HFFc6 (cell line): Measurements from ENCODE around the gene NCBP1. TPM values are rescaled to one million over a fixed set of nuclear protein-coding genes. Genes with fewer than 3 reads are reported as not detected.

Experiments used
- DNase-seq: peaks from one replicate; pipeline ENCODE4 v3.0.0-alpha.2; 2018
- H3K27ac Mint-ChIP-seq: 2 replicates; pipeline ENCODE4 v1.8.0; 2020; ENCODE audit warnings: mild to moderate bottlenecking, mixed read lengths
- H3K27me3 Mint-ChIP-seq: 2 replicates; pipeline ENCODE4 v1.8.0; 2021; ENCODE audit warnings: mild to moderate bottlenecking, moderate library complexity, mixed read lengths; ENCODE audit not compliant: insufficient read depth
- H3K36me3 Mint-ChIP-seq: 2 replicates; pipeline ENCODE4 v1.8.0; 2021; ENCODE audit warnings: low read depth, mixed read lengths
- H3K4me1 Mint-ChIP-seq: 2 replicates; pipeline ENCODE4 v1.8.0; 2020; ENCODE audit warnings: low read depth, mixed read lengths
- H3K4me3 Mint-ChIP-seq: 2 replicates; pipeline ENCODE4 v1.8.0; 2020; ENCODE audit warnings: mild to moderate bottlenecking, moderate library complexity, mixed read lengths
- H3K9me3 Mint-ChIP-seq: 2 replicates; pipeline ENCODE4 v1.8.0; 2020; ENCODE audit warnings: mild to moderate bottlenecking, mixed read lengths
- total RNA-seq, 6 experiments: library from RNA; stranded (reverse); fragmentation: NEBNext Ultra II Directional; extraction: Animal tissue kit (Norgen Biotek cat#: 25700); gene quantifications; 2 replicates in 1 of 6; 3 replicates in 5 of 6; pipeline ENCODE4 v1.2.3, GENCODE V29; 2021
- TF ChIP-seq, protein P1 (sequence below): fragments of 200-600 bp; sonication (generic); IDR thresholded peaks from 2 replicates; pipeline ENCODE4 v1.5.0; 2021; ENCODE audit warnings: antibody characterized with exemption, mild to moderate bottlenecking

The NCBP1 gene
- total RNA-seq, 6 experiments from 2014 or later: 36.5 to 46.3 (median 41.2) TPM

DNA sequence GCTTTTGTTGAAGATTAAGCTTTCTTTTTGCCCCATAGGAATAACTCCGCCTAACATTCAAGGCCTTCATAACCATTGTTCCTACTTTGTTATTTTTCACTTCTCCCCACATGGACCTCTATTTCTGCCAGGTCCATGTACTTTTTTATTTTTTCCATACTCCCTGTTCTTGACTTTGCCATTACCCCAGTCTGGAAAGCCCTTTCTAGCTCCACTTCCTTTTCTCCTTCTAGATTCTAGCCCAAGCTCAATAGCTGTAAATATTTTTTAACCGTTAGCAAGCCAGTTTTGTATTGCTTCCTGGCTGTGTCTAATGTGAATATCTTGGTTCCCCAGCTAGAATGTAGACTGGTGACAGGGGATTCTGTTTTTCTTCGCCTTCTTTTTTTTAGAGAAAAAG, 26.1 kb downstream of the NCBP1 start:
- no peak for DNase-seq
- Mint-ChIP-seq H3K9me3 (no peaks in the 10 kb centered on the region), H3K36me3 (peaks cover 47% of the 10 kb centered on the region), H3K4me1 (peaks cover 7% of the 10 kb centered on the region; the same call in 1 of the 2 replicates), H3K4me3 (no peak overlapping the region), H3K27me3 (no peaks in the 10 kb centered on the region), H3K27ac (no peak overlapping the region)
- TF ChIP-seq, protein P1, sequence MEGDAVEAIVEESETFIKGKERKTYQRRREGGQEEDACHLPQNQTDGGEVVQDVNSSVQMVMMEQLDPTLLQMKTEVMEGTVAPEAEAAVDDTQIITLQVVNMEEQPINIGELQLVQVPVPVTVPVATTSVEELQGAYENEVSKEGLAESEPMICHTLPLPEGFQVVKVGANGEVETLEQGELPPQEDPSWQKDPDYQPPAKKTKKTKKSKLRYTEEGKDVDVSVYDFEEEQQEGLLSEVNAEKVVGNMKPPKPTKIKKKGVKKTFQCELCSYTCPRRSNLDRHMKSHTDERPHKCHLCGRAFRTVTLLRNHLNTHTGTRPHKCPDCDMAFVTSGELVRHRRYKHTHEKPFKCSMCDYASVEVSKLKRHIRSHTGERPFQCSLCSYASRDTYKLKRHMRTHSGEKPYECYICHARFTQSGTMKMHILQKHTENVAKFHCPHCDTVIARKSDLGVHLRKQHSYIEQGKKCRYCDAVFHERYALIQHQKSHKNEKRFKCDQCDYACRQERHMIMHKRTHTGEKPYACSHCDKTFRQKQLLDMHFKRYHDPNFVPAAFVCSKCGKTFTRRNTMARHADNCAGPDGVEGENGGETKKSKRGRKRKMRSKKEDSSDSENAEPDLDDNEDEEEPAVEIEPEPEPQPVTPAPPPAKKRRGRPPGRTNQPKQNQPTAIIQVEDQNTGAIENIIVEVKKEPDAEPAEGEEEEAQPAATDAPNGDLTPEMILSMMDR: no peak

DNA sequence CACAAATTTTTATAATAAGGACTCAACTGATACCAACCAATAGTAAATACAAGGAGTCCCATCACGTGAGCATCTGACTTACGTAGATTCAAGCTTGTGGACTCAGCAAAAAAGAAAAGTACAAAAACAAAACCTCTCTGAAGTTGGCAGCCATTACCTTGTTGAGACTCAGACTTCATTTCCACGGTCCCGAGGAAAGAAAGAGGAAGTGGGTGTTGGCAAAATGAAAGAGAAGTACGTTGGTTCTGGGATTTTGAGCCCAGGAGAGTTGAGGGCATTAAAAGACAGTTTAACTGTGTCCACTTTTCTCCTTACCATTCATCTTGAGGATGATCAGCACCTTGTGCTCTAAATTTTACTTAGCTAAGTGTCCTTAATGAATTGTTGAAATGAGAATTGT, 26.7 kb downstream of the NCBP1 start:
- H3K36me3 Mint-ChIP-seq: peaks cover 48% of the 10 kb centered on the region
- H3K9me3 Mint-ChIP-seq: no peaks in the 10 kb centered on the region
- peak overlapping the region; percentile 24; the same call in 1 of the 2 replicates for H3K27ac Mint-ChIP-seq
- H3K4me3 Mint-ChIP-seq: no peak overlapping the region
- TF ChIP-seq, protein P1: no peak
- no peaks in the 10 kb centered on the region for H3K27me3 Mint-ChIP-seq
- no peak for DNase-seq
- H3K4me1 Mint-ChIP-seq: peaks cover 7% of the 10 kb centered on the region; the same call in 1 of the 2 replicates

DNA sequence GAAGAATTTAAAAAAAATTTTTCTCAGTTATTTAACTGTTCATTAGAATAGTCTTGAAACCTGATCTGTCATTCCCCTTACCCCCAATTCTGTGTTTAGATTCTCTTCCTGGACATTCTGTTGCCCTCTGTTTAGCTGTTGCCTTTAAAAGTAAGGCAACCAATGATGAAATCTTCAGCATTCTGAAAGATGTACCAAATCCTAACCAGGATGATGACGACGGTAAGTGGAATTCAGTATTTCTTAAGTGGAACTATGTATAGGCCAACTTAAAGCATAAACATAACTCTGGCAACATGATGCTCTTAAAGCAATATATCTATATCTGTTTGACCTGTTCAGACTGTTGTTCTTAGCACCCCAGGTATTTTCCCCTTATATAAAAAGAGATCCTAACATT, 27.2 kb downstream of the NCBP1 start:
- Mint-ChIP-seq H3K4me3 (no peak overlapping the region), H3K36me3 (peaks cover 48% of the 10 kb centered on the region), H3K27ac (no peak overlapping the region; the same call in 1 of the 2 replicates), H3K4me1 (peaks cover 8% of the 10 kb centered on the region), H3K9me3 (no peaks in the 10 kb centered on the region), H3K27me3 (no peaks in the 10 kb centered on the region)
- TF ChIP-seq, protein P1: no peak
- no peak for DNase-seq

DNA sequence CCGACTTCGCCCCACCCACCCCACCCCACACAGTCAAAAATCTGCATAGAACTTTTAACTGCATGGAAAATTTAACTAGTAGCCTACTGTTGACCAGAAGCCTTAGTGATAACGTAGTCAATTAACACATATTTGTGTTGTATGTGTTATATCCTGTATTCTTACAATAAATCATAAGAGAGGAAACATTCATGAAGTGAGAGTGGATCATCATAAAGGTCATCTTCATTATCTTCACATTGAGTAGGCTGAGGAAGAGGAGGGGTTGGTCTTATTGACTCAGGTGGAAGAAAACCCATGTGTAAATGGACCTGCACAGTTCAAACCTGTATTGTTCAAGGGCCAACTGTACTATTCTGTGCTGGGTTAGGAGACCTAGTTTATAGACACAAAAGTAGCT, 32.1 kb downstream of the NCBP1 start:
- no peak for DNase-seq
- Mint-ChIP-seq H3K4me3 (no peak overlapping the region), H3K27me3 (no peaks in the 10 kb centered on the region), H3K4me1 (peaks cover 18% of the 10 kb centered on the region), H3K36me3 (peaks cover 40% of the 10 kb centered on the region), H3K27ac (no peak overlapping the region), H3K9me3 (no peaks in the 10 kb centered on the region)
- TF ChIP-seq, protein P1: no peak

DNA sequence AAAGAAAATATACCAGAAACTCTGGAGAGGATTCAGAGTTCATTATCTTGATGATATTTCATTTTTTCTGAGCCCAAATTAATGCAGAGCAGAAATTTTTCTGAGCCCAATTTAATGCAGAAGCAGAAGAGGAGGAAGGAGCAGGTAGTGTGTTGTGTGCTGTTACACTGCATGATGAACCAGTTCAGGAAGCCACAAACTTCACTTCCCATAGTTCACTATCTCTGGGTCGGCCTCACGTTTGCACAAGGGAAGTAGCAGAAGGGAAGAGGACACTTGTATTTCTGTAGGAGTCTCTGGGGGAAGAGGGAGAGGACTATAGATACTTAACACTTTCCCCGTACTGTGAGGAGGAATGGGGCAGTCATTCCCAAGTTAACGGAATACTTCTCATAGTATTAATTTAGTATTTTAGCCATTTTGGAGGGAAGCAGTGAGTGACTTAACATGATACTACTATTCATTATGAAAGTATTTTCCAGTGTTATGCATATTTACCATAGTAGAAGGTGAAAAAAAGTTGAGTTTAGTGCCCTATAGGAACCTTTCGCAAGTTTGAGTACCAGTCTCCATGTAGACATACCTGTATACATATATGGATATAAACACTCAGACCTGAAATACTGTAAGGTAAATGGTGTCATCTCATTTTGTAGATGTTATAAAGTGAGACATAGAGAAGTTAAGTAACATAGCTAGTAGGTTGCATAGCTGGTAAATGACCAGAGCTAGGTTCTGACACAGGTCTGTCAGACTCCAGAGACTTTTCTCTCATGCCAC, 33.5 kb downstream of the NCBP1 start:
- peaks cover 45% of the 10 kb centered on the region for H3K36me3 Mint-ChIP-seq
- H3K4me3 Mint-ChIP-seq: no peak overlapping the region

More for the DNA sequence above, 33.5 kb downstream of the NCBP1 start:
- DNase-seq: no peak
- peaks cover 14% of the 10 kb centered on the region for H3K4me1 Mint-ChIP-seq
- H3K27ac Mint-ChIP-seq: peak overlapping the region; percentile 30
- no peaks in the 10 kb centered on the region for H3K9me3 Mint-ChIP-seq
- no peaks in the 10 kb centered on the region for H3K27me3 Mint-ChIP-seq
- TF ChIP-seq, protein P1: no peak
